Neural cell (in vitro differentiated cells): Measurements from ENCODE around the gene AGT. TPM values are rescaled to one million over a fixed set of nuclear protein-coding genes. Genes with fewer than 3 reads are reported as not detected.

Experiments
- H2AFZ ChIP-seq: fragments of 200-600, 300-800 bp; sonication (generic), shearing (Covaris generic); 2 replicates; pipeline ENCODE4 v1.6.0; 2014; ENCODE audit warnings: low read depth, mild to moderate bottlenecking, antibody characterized with exemption, low read length, moderate library complexity
- H3F3A ChIP-seq: fragments of 200-600 bp; shearing (Covaris generic); 2 replicates; pipeline ENCODE4 v1.6.1; 2016; ENCODE audit warnings: mild to moderate bottlenecking, moderate library complexity, mixed read lengths, antibody characterized with exemption, low read length; ENCODE audit not compliant: insufficient read depth, poor library complexity, severe bottlenecking
- H3K27ac ChIP-seq: fragments of 200-600, 300-800 bp; sonication (generic), shearing (Covaris generic); 2 replicates; pipeline ENCODE4 v1.5.1; 2014; ENCODE audit warnings: mild to moderate bottlenecking, low read length, moderate library complexity
- H3K27me3 ChIP-seq: fragments of 300-800, 200-600 bp; sonication (generic), shearing (Covaris generic); 2 replicates; pipeline ENCODE4 v1.6.0; 2014; ENCODE audit warnings: mild to moderate bottlenecking, low read depth, low read length, moderate library complexity; ENCODE audit not compliant: insufficient read depth
- H3K36me3 ChIP-seq: fragments of 300-800, 200-600 bp; sonication (generic), shearing (Covaris generic); 2 replicates; pipeline ENCODE4 v1.5.1; 2014; ENCODE audit warnings: mild to moderate bottlenecking, antibody characterized with exemption, low read length, moderate library complexity; ENCODE audit not compliant: insufficient read depth
- H3K4me2 ChIP-seq: fragments of 300-800, 200-600 bp; sonication (generic), shearing (Covaris generic); 2 replicates; pipeline ENCODE4 v1.6.0; 2014; ENCODE audit warnings: mild to moderate bottlenecking, low read length
- H3K4me3 ChIP-seq: fragments of 300-800, 200-600 bp; sonication (generic), shearing (Covaris generic); 2 replicates; pipeline ENCODE4 v1.5.1; 2014; ENCODE audit warnings: mild to moderate bottlenecking, low read length, moderate library complexity
- H3K79me2 ChIP-seq: fragments of 200-600 bp; shearing (Covaris generic); replicated peaks from 2 replicates; pipeline ENCODE4 v1.6.0; 2014; ENCODE audit warnings: mild to moderate bottlenecking, low read length, moderate library complexity; ENCODE audit not compliant: insufficient read depth
- H3K9ac ChIP-seq: fragments of 300-800, 200-600 bp; sonication (generic), shearing (Covaris generic); 2 replicates; pipeline ENCODE4 v1.6.1; 2016; ENCODE audit warnings: mild to moderate bottlenecking, low read length, mixed read lengths
- H3K9me2 ChIP-seq: fragments of 200-600 bp; shearing (Covaris generic); 2 replicates; pipeline ENCODE4 v1.6.1; 2016; ENCODE audit warnings: mild to moderate bottlenecking, low read length, mixed read lengths; ENCODE audit not compliant: insufficient read depth
- H3K9me3 ChIP-seq: fragments of 200-600, 300-800 bp; sonication (generic), shearing (Covaris generic); 2 replicates; pipeline ENCODE4 v1.6.1; 2016; ENCODE audit warnings: mild to moderate bottlenecking, mixed run types, low read length, moderate library complexity, mixed read lengths
- H4K20me1 ChIP-seq: fragments of 200-600 bp; shearing (Covaris generic); 2 replicates; pipeline ENCODE4 v1.6.1; 2016; ENCODE audit warnings: mild to moderate bottlenecking, mixed run types; ENCODE audit not compliant: insufficient read depth
- EP300 ChIP-seq: fragments of 450-650 bp; conservative IDR thresholded peaks from 2 replicates; pipeline ENCODE4 v1.6.1; 2014; ENCODE audit warnings: antibody characterized with exemption, mild to moderate bottlenecking, moderate library complexity; ENCODE audit not compliant: poor library complexity, severe bottlenecking
- EZH2 ChIP-seq: fragments of 200-600, 300-800 bp; shearing (Covaris generic), sonication (generic); IDR thresholded peaks from 2 replicates; pipeline ENCODE4 v1.6.1; 2014; ENCODE audit warnings: antibody characterized with exemption, low read length, borderline replicate concordance, mild to moderate bottlenecking; ENCODE audit not compliant: insufficient read depth, poor library complexity, severe bottlenecking
- MXI1 ChIP-seq: fragments of 450-650 bp; conservative IDR thresholded peaks from 2 replicates; pipeline ENCODE4 v1.6.1; 2014; ENCODE audit warnings: antibody characterized with exemption, mild to moderate bottlenecking; ENCODE audit not compliant: poor library complexity, severe bottlenecking
- POLR2AphosphoS5 ChIP-seq: IDR thresholded peaks from 2 replicates; pipeline ENCODE4 v1.6.1; 2012
- RAD21 ChIP-seq: fragments of 450-650 bp; conservative IDR thresholded peaks from 2 replicates; pipeline ENCODE4 v1.6.1; 2014; ENCODE audit warnings: antibody characterized with exemption, mild to moderate bottlenecking, moderate library complexity
- SMC3 ChIP-seq: fragments of 450-650 bp; conservative IDR thresholded peaks from 2 replicates; pipeline ENCODE4 v1.6.1; 2014; ENCODE audit warnings: antibody characterized with exemption, mild to moderate bottlenecking, moderate library complexity; ENCODE audit not compliant: poor library complexity
- TAF1 ChIP-seq: IDR thresholded peaks from 2 replicates; pipeline ENCODE4 v1.6.1; 2012; ENCODE audit warnings: low read depth
- polyA plus RNA-seq: library from polyadenylated mRNA; depleted of rRNA; stranded (reverse); fragments of >200 nt; gene quantifications from 2 replicates; pipeline ENCODE4 v1.2.3, GENCODE V29; 2014
- TF ChIP-seq, protein P1 (sequence below): fragments of 450-650 bp; IDR thresholded peaks from 2 replicates; pipeline ENCODE4 v1.5.1; 2014; ENCODE audit warnings: antibody characterized with exemption, mild to moderate bottlenecking, moderate library complexity; ENCODE audit not compliant: poor library complexity, severe bottlenecking
- TF ChIP-seq, protein P2 (sequence below): IDR thresholded peaks from 2 replicates; pipeline ENCODE4 v1.6.1; 2012; ENCODE audit warnings: borderline replicate concordance

AGT gene
- polyA plus RNA-seq, 1 donor from 2014 or later: not detected

DNA sequence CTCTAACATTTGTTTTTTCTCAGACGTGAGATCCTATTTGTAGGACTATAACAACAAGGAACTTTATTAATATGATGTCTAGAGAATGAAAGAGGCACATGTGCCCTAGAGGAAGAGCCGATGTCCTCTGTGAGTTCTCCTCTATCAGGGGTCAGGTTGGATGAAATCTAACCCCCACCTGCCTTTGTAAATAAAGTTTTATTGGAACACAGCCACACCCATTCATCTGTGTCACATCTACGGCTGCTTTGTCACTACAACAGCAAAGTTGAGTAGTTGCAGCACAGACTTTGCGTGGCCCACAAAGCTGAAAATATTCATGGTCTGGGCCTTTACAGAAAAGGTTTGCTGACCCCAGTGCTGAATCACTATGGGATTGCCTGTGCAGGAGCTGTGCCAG is 32.7 kb upstream of the AGT start:
- no peak overlapping the region for H3K27ac ChIP-seq
- H3K9me3 ChIP-seq: no peaks in the 10 kb centered on the region
- no peaks in the 10 kb centered on the region for H4K20me1 ChIP-seq
- H3K36me3 ChIP-seq: no peaks in the 10 kb centered on the region
- H3K79me2 ChIP-seq: no peaks in the 10 kb centered on the region
- no peaks in the 10 kb centered on the region for H3K9me2 ChIP-seq
- TF ChIP-seq POLR2AphosphoS5 (no peak), TAF1 (no peak), RAD21 (no peak), SMC3 (no peak), EZH2 (no peak), MXI1 (no peak), EP300 (no peak)
- TF ChIP-seq, protein P1, sequence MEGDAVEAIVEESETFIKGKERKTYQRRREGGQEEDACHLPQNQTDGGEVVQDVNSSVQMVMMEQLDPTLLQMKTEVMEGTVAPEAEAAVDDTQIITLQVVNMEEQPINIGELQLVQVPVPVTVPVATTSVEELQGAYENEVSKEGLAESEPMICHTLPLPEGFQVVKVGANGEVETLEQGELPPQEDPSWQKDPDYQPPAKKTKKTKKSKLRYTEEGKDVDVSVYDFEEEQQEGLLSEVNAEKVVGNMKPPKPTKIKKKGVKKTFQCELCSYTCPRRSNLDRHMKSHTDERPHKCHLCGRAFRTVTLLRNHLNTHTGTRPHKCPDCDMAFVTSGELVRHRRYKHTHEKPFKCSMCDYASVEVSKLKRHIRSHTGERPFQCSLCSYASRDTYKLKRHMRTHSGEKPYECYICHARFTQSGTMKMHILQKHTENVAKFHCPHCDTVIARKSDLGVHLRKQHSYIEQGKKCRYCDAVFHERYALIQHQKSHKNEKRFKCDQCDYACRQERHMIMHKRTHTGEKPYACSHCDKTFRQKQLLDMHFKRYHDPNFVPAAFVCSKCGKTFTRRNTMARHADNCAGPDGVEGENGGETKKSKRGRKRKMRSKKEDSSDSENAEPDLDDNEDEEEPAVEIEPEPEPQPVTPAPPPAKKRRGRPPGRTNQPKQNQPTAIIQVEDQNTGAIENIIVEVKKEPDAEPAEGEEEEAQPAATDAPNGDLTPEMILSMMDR: no peak
- TF ChIP-seq, protein P2, sequence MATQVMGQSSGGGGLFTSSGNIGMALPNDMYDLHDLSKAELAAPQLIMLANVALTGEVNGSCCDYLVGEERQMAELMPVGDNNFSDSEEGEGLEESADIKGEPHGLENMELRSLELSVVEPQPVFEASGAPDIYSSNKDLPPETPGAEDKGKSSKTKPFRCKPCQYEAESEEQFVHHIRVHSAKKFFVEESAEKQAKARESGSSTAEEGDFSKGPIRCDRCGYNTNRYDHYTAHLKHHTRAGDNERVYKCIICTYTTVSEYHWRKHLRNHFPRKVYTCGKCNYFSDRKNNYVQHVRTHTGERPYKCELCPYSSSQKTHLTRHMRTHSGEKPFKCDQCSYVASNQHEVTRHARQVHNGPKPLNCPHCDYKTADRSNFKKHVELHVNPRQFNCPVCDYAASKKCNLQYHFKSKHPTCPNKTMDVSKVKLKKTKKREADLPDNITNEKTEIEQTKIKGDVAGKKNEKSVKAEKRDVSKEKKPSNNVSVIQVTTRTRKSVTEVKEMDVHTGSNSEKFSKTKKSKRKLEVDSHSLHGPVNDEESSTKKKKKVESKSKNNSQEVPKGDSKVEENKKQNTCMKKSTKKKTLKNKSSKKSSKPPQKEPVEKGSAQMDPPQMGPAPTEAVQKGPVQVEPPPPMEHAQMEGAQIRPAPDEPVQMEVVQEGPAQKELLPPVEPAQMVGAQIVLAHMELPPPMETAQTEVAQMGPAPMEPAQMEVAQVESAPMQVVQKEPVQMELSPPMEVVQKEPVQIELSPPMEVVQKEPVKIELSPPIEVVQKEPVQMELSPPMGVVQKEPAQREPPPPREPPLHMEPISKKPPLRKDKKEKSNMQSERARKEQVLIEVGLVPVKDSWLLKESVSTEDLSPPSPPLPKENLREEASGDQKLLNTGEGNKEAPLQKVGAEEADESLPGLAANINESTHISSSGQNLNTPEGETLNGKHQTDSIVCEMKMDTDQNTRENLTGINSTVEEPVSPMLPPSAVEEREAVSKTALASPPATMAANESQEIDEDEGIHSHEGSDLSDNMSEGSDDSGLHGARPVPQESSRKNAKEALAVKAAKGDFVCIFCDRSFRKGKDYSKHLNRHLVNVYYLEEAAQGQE: no peak
- no peak overlapping the region for H2AFZ ChIP-seq
- H3K9ac ChIP-seq: no peak overlapping the region
- H3F3A ChIP-seq: no peaks in the 10 kb centered on the region
- no peaks in the 10 kb centered on the region for H3K27me3 ChIP-seq
- H3K4me2 ChIP-seq: no peak overlapping the region
- no peak overlapping the region for H3K4me3 ChIP-seq

DNA sequence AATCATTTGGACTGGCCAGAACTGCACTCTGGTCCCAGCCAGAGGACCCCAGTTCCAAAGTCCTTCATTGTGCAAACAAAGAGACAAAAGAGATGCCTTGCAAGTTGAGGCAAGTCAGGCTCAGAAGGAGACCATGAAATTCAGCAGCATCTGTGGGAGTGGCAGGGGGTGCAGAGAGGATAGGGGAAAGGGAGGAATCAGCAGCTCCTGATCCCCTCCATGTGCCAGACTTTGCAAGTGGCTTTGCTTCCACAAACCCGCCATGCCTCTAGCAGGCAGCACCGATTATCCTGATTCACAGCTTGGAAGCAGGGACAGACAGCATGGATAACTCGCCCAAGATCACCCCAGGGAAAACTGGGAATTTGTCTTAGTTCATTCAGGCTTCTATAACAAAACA is 31.1 kb upstream of the AGT start:
- no peaks in the 10 kb centered on the region for H3K79me2 ChIP-seq
- no peaks in the 10 kb centered on the region for H3K9me2 ChIP-seq
- H3K9me3 ChIP-seq: no peaks in the 10 kb centered on the region
- no peaks in the 10 kb centered on the region for H3F3A ChIP-seq
- no peaks in the 10 kb centered on the region for H4K20me1 ChIP-seq
- H3K27ac ChIP-seq: no peak overlapping the region
- TF ChIP-seq TAF1: no peak
- no peak for TF ChIP-seq MXI1
- no peak for TF ChIP-seq EZH2
- no peak for TF ChIP-seq RAD21
- TF ChIP-seq, protein P1: no peak
- H3K4me2 ChIP-seq: no peak overlapping the region
- H3K27me3 ChIP-seq: no peaks in the 10 kb centered on the region
- no peak overlapping the region for H3K9ac ChIP-seq
- H3K36me3 ChIP-seq: no peaks in the 10 kb centered on the region
- no peak overlapping the region for H3K4me3 ChIP-seq
- H2AFZ ChIP-seq: no peak overlapping the region
